Stimulated activated CD4-positive, alpha-beta T cell treated with anti-CD3 and anti-CD28 coated beads, Interleukin-15, amount 100 ng/mL, for 48 hours (primary cell): Measurements from ENCODE around the gene IQGAP3.
"Not testable (repeated sequence)": the region's sequence is repeated elsewhere in the genome, so short reads cannot be mapped to it uniquely, and the experiment has no call there.

Experiments
- DNase-seq, 2 donors: peaks; one replicate each; pipeline ENCODE4 v3.0.0-alpha.2; 2020; ENCODE audit warnings: low read depth in 2 of 2

IQGAP3 gene

GRCh38 chr1:156574039-156574633 lies 1.8 kb upstream of the IQGAP3 start:
- DNase-seq: no peak

- no peak for DNase-seq
Measured at GRCh38 chr1:156572663-156573018, 276 bp upstream of the IQGAP3 start.

GRCh38 chr1:156571261-156571852 lies 1.0 kb downstream of the IQGAP3 start:
- DNase-seq: no peak

GRCh38 chr1:156566436-156566835 lies 5.9 kb downstream of the IQGAP3 start:
- no peak for DNase-seq

GRCh38 chr1:156565519-156565918 lies 6.8 kb downstream of the IQGAP3 start:
- no peak for DNase-seq

GRCh38 chr1:156560585-156561163 lies 11.7 kb downstream of the IQGAP3 start:
- DNase-seq: no peak

- no peak for DNase-seq
Measured at GRCh38 chr1:156559797-156560385, 12.5 kb downstream of the IQGAP3 start.

GRCh38 chr1:156559086-156559796 lies 13.1 kb downstream of the IQGAP3 start:
- no peak for DNase-seq

GRCh38 chr1:156556354-156556753 lies 16.0 kb downstream of the IQGAP3 start:
- DNase-seq: no peak

- DNase-seq: no peak
Measured at GRCh38 chr1:156555715-156556114, 16.6 kb downstream of the IQGAP3 start.

GRCh38 chr1:156554971-156555370 lies 17.4 kb downstream of the IQGAP3 start:
- DNase-seq: no peak

GRCh38 chr1:156553860-156554485 lies 18.4 kb downstream of the IQGAP3 start:
- no peak for DNase-seq

- not testable (repeated sequence) for DNase-seq
Measured at GRCh38 chr1:156552937-156553336, 19.4 kb downstream of the IQGAP3 start.

GRCh38 chr1:156552518-156552917 lies 19.8 kb downstream of the IQGAP3 start:
- DNase-seq: no peak

GRCh38 chr1:156551869-156552268 lies 20.5 kb downstream of the IQGAP3 start:
- no peak for DNase-seq

- no peak for DNase-seq
Measured at GRCh38 chr1:156551066-156551643, 21.2 kb downstream of the IQGAP3 start.

GRCh38 chr1:156550346-156550745 lies 22.0 kb downstream of the IQGAP3 start:
- DNase-seq: no peak

GRCh38 chr1:156549831-156550230 lies 22.5 kb downstream of the IQGAP3 start:
- no peak for DNase-seq

GRCh38 chr1:156549390-156549789 lies 23.0 kb downstream of the IQGAP3 start:
- no peak for DNase-seq

GRCh38 chr1:156547982-156548381 lies 24.4 kb downstream of the IQGAP3 start:
- no peak for DNase-seq

- no peak for DNase-seq
Measured at GRCh38 chr1:156547434-156547833, 24.9 kb downstream of the IQGAP3 start.

GRCh38 chr1:156546267-156546666 lies 26.1 kb downstream of the IQGAP3 start:
- no peak for DNase-seq
